ENCODE measurements around the gene TST.

DNA sequence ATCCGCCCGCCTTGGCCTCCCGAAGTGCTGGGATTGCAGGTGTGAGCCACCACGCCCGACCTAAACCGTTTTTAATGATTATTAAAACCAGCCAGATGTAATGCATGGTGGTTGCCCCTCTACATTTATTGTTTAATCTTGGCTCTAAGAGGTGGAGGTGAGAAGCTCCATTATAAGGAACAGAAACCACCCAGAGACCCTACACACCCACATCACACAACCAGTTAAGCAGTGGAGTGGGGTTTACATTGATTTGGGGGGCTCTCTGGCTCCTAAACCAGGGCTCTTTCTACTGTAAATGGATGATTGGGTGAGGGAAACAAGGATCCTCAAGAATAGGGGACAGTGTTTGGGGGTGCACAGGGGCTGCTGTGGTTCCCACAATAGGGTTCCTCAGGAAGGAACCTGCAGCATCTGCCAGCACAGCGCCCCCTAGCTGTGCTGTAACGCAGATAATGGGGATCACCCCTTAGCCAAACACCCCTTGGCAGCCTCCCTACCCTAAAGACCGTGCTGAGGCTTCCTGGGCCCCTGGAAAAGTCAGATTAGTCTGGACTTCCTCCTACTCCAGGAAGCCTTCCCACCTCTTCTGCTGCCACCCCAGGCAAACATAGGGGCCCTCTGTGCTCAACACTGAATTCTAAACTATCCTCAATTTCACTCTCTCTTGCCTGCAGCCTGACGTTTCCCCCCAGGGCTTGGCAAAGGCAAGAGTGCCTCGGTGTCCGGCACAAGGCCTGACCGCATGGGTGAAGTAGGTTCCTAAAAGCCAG, 2.6 kb upstream of the TST start:
- TF ChIP-seq RCOR1 (IDR thresholded peaks at IDR 0.05; ENCODE audit: low read length) (no peak), TAF1 (IDR thresholded peaks at IDR 0.05; ENCODE audit: borderline replicate concordance, low read depth, low read length) (no peak), RFX5 (IDR thresholded peaks at IDR 0.05; ENCODE audit: low read length) (no peak), CTCF (IDR thresholded peaks at IDR 0.05) (peak; percentile 86), POLR2AphosphoS5 (IDR thresholded peaks at IDR 0.05; ENCODE audit: low read depth, low read length) (no peak), REST (IDR thresholded peaks at IDR 0.05; ENCODE audit: low read depth, low read length) (no peak), MEF2A (IDR thresholded peaks at IDR 0.05; ENCODE audit: borderline replicate concordance, low read depth) (no peak), MXI1 (IDR thresholded peaks at IDR 0.05; ENCODE audit: low read depth, low read length) (no peak), EZH2phosphoT487 (IDR thresholded peaks at IDR 0.05; ENCODE audit: borderline replicate concordance, low read depth) (no peak), FOXM1 (IDR thresholded peaks at IDR 0.05; ENCODE audit: low read depth) (no peak), RAD21 (IDR thresholded peaks at IDR 0.05; ENCODE audit: low read length) (no peak), EP300 (IDR thresholded peaks at IDR 0.05; ENCODE audit: borderline replicate concordance in 1 of 2, low read depth in 1 of 2, low read length in 1 of 2) (no peak), NFIC (IDR thresholded peaks at IDR 0.05; ENCODE audit: borderline replicate concordance) (no peak)
- TF ChIP-seq, protein P1, sequence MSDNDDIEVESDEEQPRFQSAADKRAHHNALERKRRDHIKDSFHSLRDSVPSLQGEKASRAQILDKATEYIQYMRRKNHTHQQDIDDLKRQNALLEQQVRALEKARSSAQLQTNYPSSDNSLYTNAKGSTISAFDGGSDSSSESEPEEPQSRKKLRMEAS (IDR thresholded peaks at IDR 0.05; ENCODE audit: low read depth) = no peak

Data from SK-N-SH (cell line).